HG03342 (cell line): ENCODE data around the gene TRAFD1.
"Not testable (repeated sequence)": the region's sequence is repeated elsewhere in the genome, so short reads cannot be mapped to it uniquely, and the experiment has no call there.

Source experiments
- ATAC-seq: cut with Tn5 transposase; IDR thresholded peaks from one replicate; pipeline ENCODE4 v1.9.1; 2021; ENCODE audit warnings: mild to moderate bottlenecking, moderate library complexity; ENCODE audit not compliant: unreplicated experiment

TRAFD1 gene

DNA sequence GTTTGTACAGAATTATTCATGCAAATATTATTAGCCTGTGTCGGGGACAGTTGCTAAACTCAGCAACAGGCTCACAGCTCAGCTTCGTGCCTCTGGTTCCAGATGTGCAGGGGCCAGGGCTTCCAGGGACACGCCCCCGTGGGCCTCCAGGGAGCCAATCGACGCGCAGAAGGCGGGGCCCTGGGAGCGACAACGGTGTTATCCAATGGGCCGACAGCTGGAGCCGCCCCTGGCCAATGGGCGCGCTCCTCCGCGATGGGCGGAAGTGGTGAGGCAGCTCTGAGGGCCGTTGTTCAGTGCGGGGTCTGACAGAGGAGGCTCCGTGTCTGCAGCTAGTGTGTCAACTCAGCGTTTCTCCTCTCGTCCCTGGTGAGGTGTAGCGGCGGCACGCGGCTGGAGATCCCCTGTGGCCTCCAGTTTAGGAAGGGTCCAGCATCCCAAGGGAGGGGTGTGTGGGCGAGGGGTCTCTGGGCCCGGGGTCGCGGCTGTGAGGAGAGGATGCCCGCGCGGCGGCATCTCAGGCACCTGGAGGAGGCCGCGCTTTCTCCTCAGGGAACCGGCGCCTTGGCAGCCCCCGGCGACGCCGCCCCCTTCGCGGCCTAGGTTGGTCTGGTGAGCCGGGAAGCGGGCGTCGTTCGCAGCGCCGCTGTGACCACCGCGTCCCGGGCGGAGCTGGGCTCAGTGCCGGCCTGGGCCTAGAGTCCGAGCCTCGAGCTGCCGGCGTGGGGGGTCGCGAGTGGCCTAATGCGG, at the start of gene TRAFD1:
TSS of gene TRAFD1 (plus strand) at position 311 of the 750 bp plus-strand sequence. CDS start 4,963 bp downstream, outside the sequence.
- peak; percentile 95 for ATAC-seq

GRCh38 chr12:112087055-112087850, 38.1 kb upstream of the TRAFD1 start:
- no peak for ATAC-seq

DNA sequence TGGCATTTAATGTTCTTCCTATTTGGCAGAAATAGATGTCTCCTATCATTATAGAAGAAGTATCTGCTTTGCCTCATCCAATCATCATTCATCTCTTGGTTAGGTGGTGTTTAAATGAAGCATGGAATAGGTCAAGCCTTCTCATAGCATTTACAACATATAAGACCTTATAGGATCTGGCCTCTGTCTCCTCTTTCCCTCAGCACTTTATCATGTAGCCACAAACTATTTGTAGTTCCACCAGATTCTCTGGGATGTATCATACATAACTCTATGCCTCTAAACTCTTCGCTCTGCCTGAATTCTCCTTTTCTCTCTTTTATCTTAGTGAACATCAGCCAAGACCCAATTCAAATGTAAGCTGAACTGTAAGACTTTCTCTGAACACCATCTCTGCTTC, 37.5 kb upstream of the TRAFD1 start:
- no peak for ATAC-seq

GRCh38 chr12:112091563-112091962, 33.8 kb upstream of the TRAFD1 start:
- ATAC-seq: no peak

DNA sequence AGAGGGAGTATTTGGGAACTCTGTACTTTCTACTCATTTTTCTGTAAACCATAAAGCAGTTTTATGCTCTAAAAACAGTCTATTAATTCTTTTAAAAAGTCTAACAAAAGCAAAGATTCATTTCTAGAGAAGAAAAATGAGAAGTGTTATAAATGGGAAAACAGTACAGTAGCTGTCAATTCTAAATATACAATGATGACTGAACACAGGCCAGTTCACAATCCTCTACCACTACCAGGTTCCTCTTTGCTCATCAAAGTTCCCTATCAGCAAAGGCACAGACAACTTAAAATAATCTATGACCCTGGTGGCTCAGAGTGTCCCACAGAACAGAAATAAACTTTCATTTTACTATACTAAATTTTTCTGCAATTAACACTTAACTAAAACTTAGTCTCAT, 29.3 kb upstream of the TRAFD1 start:
- ATAC-seq: peak; percentile 78

- no peak for ATAC-seq
Measured at GRCh38 chr12:112096667-112097066, 28.7 kb upstream of the TRAFD1 start.

DNA sequence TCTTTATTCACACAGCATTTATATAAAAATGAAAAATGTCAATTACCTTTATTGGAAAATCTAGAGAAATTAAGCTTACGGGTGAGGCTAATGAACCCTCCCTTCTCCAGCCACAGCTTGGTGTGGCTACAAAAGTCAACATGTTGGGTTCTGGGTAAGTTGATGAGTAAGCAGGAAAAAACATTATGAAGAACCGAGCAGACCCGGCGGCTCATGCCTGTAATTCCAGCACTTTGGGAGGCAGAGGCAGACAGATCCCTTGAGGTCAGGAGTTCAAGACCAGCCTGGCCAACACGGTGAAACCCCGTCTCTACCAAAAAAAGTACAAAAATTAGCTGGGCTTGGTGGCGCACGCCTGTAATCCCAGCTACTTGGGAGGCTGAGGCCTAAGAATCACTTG, 27.7 kb upstream of the TRAFD1 start:
- ATAC-seq: no peak

- not testable (repeated sequence) for ATAC-seq
Measured at GRCh38 chr12:112100500-112100899, 24.9 kb upstream of the TRAFD1 start.

GRCh38 chr12:112102127-112102526, 23.2 kb upstream of the TRAFD1 start:
- no peak for ATAC-seq

DNA sequence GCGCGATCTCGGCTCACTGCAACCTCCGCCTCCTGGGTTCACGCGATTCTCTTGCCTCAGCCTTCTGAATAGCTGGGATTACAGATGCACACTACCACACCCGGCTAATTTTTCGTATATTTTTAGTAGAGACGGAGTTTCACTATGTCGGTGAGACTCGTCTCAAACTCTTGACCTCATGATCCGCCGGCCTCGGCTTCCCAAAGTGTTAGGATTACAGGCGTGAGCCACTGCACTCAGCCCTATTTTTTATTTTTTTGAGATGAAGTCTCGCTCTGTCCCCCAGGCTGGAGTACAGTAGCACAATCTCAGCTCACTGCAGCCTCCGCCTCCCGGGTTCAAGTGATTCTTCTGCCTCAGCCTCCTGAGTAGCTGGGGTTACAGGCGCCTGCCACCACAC, 22.6 kb upstream of the TRAFD1 start:
- ATAC-seq: not testable (repeated sequence)

GRCh38 chr12:112103758-112104503, 21.4 kb upstream of the TRAFD1 start:
- ATAC-seq: no peak

GRCh38 chr12:112105891-112106290, 19.5 kb upstream of the TRAFD1 start:
- ATAC-seq: no peak

- ATAC-seq: no peak
Measured at GRCh38 chr12:112107306-112108201, 17.8 kb upstream of the TRAFD1 start.

- peak; percentile 62 for ATAC-seq
Measured at GRCh38 chr12:112108202-112109079, 16.9 kb upstream of the TRAFD1 start, which contains the start of gene NAA25. TSS of gene NAA25 (minus strand) at chr12:112108783. CDS start at chr12:112108773, 10 bp downstream.

DNA sequence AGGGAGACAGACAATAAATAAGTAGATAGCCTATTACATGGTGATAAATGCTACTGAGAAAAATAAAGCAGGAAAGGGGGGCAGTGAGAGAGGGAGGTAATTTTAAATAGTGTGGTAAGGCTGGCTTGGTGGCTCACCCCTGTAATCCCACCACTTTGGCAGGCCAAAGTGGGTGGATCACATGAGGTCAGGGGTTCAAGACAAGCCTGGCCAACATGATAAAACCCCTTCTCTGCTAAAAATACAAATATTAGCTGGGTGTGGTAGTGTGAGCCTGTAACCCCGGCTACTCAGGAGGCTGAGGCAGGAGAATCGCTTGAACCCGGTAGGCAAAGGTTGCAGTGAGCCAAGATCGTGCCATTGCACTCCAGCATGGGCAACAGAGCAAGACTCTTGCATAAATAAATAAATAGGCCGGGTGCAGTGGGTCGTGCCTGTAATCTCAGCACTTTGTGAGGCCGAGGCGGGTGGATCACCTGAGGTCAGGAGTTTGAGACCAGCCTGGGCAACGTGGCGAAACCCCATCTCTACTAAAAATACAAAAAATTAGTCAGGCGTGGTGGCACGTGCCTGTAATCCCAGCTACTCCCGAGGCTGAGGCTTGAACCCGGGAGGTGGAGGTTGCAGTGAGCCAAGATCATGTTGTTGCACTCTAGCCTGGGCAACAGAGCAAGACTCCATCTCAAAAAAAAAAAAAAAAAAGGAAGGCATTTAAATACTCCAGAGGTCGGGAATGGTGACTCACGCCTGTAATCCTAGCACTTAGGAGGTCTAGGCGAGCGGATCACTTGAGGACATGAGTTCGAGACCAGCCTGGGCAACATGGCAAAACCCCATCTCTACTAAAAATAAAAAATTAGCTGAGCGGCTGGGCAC, 14.3 kb upstream of the TRAFD1 start:
- ATAC-seq: not testable (repeated sequence)

- ATAC-seq: no peak
Measured at GRCh38 chr12:112111931-112112330, 13.4 kb upstream of the TRAFD1 start.

- no peak for ATAC-seq
Measured at GRCh38 chr12:112112409-112113133, 12.8 kb upstream of the TRAFD1 start.
